ENCODE measurements around the gene TTLL7.

DNA sequence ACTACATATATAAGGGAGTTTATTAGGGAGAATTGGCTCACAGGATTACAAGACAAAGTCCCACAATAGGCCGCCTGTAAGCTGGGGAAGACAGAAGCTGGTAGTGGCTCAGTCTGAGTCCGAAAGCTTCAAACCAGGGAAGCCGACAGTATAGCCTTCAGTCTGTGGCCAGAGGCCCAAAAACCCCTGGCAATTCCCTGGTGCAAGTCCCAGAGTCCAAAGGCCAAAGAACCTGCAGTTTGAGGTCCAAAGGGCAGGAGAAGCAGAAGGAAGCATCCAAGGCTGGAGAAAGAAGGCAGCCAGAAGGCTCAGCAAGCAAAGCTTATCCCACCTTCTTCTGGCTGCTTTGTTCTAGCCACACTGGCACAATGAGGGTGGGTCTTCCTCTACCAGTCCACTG, 13.9 kb downstream of the TTLL7 start:
- TF ChIP-seq, protein P1, sequence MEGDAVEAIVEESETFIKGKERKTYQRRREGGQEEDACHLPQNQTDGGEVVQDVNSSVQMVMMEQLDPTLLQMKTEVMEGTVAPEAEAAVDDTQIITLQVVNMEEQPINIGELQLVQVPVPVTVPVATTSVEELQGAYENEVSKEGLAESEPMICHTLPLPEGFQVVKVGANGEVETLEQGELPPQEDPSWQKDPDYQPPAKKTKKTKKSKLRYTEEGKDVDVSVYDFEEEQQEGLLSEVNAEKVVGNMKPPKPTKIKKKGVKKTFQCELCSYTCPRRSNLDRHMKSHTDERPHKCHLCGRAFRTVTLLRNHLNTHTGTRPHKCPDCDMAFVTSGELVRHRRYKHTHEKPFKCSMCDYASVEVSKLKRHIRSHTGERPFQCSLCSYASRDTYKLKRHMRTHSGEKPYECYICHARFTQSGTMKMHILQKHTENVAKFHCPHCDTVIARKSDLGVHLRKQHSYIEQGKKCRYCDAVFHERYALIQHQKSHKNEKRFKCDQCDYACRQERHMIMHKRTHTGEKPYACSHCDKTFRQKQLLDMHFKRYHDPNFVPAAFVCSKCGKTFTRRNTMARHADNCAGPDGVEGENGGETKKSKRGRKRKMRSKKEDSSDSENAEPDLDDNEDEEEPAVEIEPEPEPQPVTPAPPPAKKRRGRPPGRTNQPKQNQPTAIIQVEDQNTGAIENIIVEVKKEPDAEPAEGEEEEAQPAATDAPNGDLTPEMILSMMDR (IDR thresholded peaks at IDR 0.05): no peak
- no peak for TF ChIP-seq EZH2 (IDR thresholded peaks at IDR 0.05)
- TF ChIP-seq EZH2phosphoT487 (IDR thresholded peaks at IDR 0.05): no peak
